Measurements from ENCODE around the gene CNP.

CNP gene

DNA sequence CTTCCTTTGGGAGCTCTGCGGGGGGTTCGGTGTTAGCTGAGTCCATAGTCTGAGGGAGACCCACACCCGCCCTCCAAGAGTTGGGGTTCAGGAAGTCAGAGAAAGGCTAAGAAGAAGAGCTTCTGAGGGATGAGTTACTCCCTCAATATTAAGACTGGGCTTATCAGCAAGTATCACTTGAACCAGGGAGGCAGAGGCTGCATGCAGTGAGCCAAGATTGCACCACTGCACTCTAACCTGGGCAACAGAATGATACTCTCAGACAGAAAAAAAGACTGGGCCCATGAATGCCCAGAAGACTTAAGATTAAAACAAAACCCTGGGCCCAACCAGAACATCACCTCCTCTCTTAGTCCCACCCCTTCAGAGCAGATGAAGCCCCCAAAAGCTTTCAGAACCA is 59.3 kb downstream of the CNP start:
- Mint-ChIP-seq H3K36me3 (ENCODE audit: low read depth) (peaks cover 14% of the 10 kb centered on the region), H3K27ac (peak overlapping the region; percentile 44 to 64 (median 56)), H3K9me3 (no peaks in the 10 kb centered on the region), H3K27me3 (ENCODE audit: low read depth) (no peaks in the 10 kb centered on the region), H3K4me3 (peak overlapping the region in 1 of 3 experiments; percentile 51), H3K4me1 (peaks cover 54% of the 10 kb centered on the region)
- TF ChIP-seq, protein P1, sequence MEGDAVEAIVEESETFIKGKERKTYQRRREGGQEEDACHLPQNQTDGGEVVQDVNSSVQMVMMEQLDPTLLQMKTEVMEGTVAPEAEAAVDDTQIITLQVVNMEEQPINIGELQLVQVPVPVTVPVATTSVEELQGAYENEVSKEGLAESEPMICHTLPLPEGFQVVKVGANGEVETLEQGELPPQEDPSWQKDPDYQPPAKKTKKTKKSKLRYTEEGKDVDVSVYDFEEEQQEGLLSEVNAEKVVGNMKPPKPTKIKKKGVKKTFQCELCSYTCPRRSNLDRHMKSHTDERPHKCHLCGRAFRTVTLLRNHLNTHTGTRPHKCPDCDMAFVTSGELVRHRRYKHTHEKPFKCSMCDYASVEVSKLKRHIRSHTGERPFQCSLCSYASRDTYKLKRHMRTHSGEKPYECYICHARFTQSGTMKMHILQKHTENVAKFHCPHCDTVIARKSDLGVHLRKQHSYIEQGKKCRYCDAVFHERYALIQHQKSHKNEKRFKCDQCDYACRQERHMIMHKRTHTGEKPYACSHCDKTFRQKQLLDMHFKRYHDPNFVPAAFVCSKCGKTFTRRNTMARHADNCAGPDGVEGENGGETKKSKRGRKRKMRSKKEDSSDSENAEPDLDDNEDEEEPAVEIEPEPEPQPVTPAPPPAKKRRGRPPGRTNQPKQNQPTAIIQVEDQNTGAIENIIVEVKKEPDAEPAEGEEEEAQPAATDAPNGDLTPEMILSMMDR (IDR thresholded peaks at IDR 0.05; ENCODE audit: unreplicated experiment in 3 of 3), result no peak

- Mint-ChIP-seq H3K27me3 (ENCODE audit: low read depth) (no peaks in the 10 kb centered on the region), H3K36me3 (ENCODE audit: low read depth) (peaks cover 10% of the 10 kb centered on the region), H3K4me1 (peaks cover 47% of the 10 kb centered on the region), H3K27ac (peak overlapping the region; percentile 56 to 64 (median 63)), H3K4me3 (peak overlapping the region; percentile 37 to 66 (median 62)), H3K9me3 (no peaks in the 10 kb centered on the region)
- TF ChIP-seq, protein P1 (IDR thresholded peaks at IDR 0.05; ENCODE audit: unreplicated experiment in 3 of 3), result no peak
These were observed 60.4 kb downstream of the CNP start for GRCh38 chr17:42026857-42027589.
